ENCODE measurements around the gene ZIC5. TPM values are rescaled to one million over a fixed set of nuclear protein-coding genes. Genes with fewer than 3 reads are reported as not detected.
A peak's percentile ranks its signal among the peaks of the same experiment; 100 is the strongest.

ZIC5 gene
- total and polyA plus RNA-seq, 2 of the 13 experiments (the other 11 are each of a cell fraction or from before 2014, with no cell fraction given), result 0.02 to 0.07 TPM

- Histone ChIP-seq H3K27ac (ENCODE audit: extremely low read length, insufficient read depth, low read length) (no peak overlapping the region), H3K79me2 (ENCODE audit: insufficient read depth, low read length) (no peaks in the 10 kb centered on the region), H3K4me1 (ENCODE audit: insufficient read depth, low read length) (peaks cover 11% of the 10 kb centered on the region), H2AFZ (ENCODE audit: low read length) (no peak overlapping the region), H3K27me3 (ENCODE audit: control insufficient read depth in 1 of 2, insufficient read depth in 2 of 2, low read length in 2 of 2) (peaks cover 12 to 52% of the 10 kb centered on the region in 2 experiments), H3K36me3 (replicated peaks in 1 of 2; ENCODE audit: control insufficient read depth in 1 of 2, insufficient read depth in 2 of 2, low read length in 2 of 2) (no peaks in the 10 kb centered on the region), H3K4me2 (ENCODE audit: low read depth, low read length) (no peak overlapping the region; the same call in 1 of the 2 replicates), H3K9me3 (ENCODE audit: low read length) (no peaks in the 10 kb centered on the region), H3K9ac (ENCODE audit: insufficient read depth, low read depth, low read length) (no peak overlapping the region), H3K4me3 (replicated peaks in 1 of 3; ENCODE audit: insufficient read depth in 1 of 3, low read depth in 2 of 3, low read length in 3 of 3) (no peak overlapping the region), H4K20me1 (ENCODE audit: insufficient read depth, low read length) (no peaks in the 10 kb centered on the region)
- 69% methylated on average over 18 of the region's 18 CpGs for WGBS (ENCODE audit: low lambda C conversion rate)
- POLR2A ChIA-PET, result no interaction called here
- ATAC-seq (no peak), FAIRE-seq (no peak), DNase-seq (ENCODE audit: low spot score) (no peak)
- intact Hi-C loops (cut with micrococcal nuclease; ENCODE audit: unreplicated experiment), result loop anchor here (5.0 to 10.0 kb wide), 2 partner anchors 263 to 315 kb away; no protein-coding TSS in a partner anchor
- in situ Hi-C loops (cut with HindIII; ENCODE audit: extremely low pct_ligation_motif_present, low pct_unique_long_range_greater_than_20kb), result no loop called here
- no peak for TF ChIP-seq ZNF33B (CRISPR knock-in tag; IDR thresholded peaks at IDR 0.05)
- no peak for TF ChIP-seq GATAD1 (CRISPR knock-in tag; IDR thresholded peaks at IDR 0.05)
- TF ChIP-seq MED13 (CRISPR knock-in tag; IDR thresholded peaks at IDR 0.05), result no peak
- TF ChIP-seq ZNF530 (CRISPR knock-in tag; IDR thresholded peaks at IDR 0.05; ENCODE audit: low read depth), result no peak
- no peak for TF ChIP-seq KLF9 (CRISPR knock-in tag; IDR thresholded peaks at IDR 0.05; ENCODE audit: low read depth)
- CTCF ChIA-PET (ENCODE audit: low intra/inter-chr PET ratio, low total read pairs), result no interaction called here
- BruUV-seq (replicated peaks), result no TSS peak
Measured at GRCh38 chr13:99972190-99972731, 694 bp upstream of the ZIC5 start.

- no peak overlapping the region for H3K9ac ChIP-seq (ENCODE audit: insufficient read depth, low read depth, low read length)
- no peak for DNase-seq (ENCODE audit: low spot score)
- H3K27ac ChIP-seq (ENCODE audit: extremely low read length, insufficient read depth, low read length), result no peak overlapping the region
- peaks cover 7% of the 10 kb centered on the region; the same call in 1 of the 2 replicates for H3K4me1 ChIP-seq (ENCODE audit: insufficient read depth, low read length)
- no peak overlapping the region for H2AFZ ChIP-seq (ENCODE audit: low read length)
- H3K4me2 ChIP-seq (ENCODE audit: low read depth, low read length), result peak overlapping the region; percentile 88
- ChIA-PET POLR2A (no interaction called here), CTCF (ENCODE audit: low intra/inter-chr PET ratio, low total read pairs) (no interaction called here)
- H3K36me3 ChIP-seq (replicated peaks in 1 of 2; ENCODE audit: control insufficient read depth in 1 of 2, insufficient read depth in 2 of 2, low read length in 2 of 2), result no peaks in the 10 kb centered on the region
- H3K4me3 ChIP-seq (replicated peaks in 1 of 3; ENCODE audit: insufficient read depth in 1 of 3, low read depth in 2 of 3, low read length in 3 of 3), result peak overlapping the region; percentile 42 to 63 (median 50); a peak in 4 of 6 replicates
- no peaks in the 10 kb centered on the region for H4K20me1 ChIP-seq (ENCODE audit: insufficient read depth, low read length)
- intact Hi-C loops (cut with micrococcal nuclease; ENCODE audit: unreplicated experiment), result loop anchor here (2.0 to 10.0 kb wide), 3 partner anchors 54 to 314 kb away; no protein-coding TSS in a partner anchor
- WGBS (ENCODE audit: low lambda C conversion rate), result 2% methylated on average over 14 of the region's 118 CpGs
- in situ Hi-C loops (cut with HindIII; ENCODE audit: extremely low pct_ligation_motif_present, low pct_unique_long_range_greater_than_20kb), result no loop called here
- H3K79me2 ChIP-seq (ENCODE audit: insufficient read depth, low read length), result no peaks in the 10 kb centered on the region
- H3K27me3 ChIP-seq (ENCODE audit: control insufficient read depth in 1 of 2, insufficient read depth in 2 of 2, low read length in 2 of 2), result peaks cover 12 to 39% of the 10 kb centered on the region in 2 experiments
- no TSS peak for BruUV-seq (replicated peaks)
- FAIRE-seq, result no peak
- H3K9me3 ChIP-seq (ENCODE audit: low read length), result no peaks in the 10 kb centered on the region
- ATAC-seq, result peak; percentile 77
- TF ChIP-seq NR2F1 (CRISPR knock-in tag; IDR thresholded peaks at IDR 0.05) (no peak), BCL6 (CRISPR knock-in tag; IDR thresholded peaks at IDR 0.05) (no peak), HNRNPK (IDR thresholded peaks at IDR 0.05; ENCODE audit: low read depth, low read length, poor library complexity, severe bottlenecking) (peak; percentile 90), KLF12 (CRISPR knock-in tag; IDR thresholded peaks at IDR 0.05; ENCODE audit: borderline replicate concordance) (0 out of 2 replicates have a peak, but pooled peaks have one; percentile 35), ZNF687 (CRISPR knock-in tag; IDR thresholded peaks at IDR 0.05) (peak; percentile 48; the same call in 1 of the 2 replicates), ZNF777 (CRISPR knock-in tag; IDR thresholded peaks at IDR 0.05) (peak; percentile 81; the same call in 1 of the 2 replicates), RNF2 (conservative IDR thresholded peaks at IDR 0.05; ENCODE audit: low read depth) (peak; percentile 38; the same call in 1 of the 2 replicates), RXRB (CRISPR knock-in tag; IDR thresholded peaks at IDR 0.05; ENCODE audit: borderline replicate concordance) (no peak)
Measured at GRCh38 chr13:99970651-99971575, 654 bp downstream of the ZIC5 start.
